RPMI8226 (cell line): ENCODE results near the gene PIK3C2A.
A peak's percentile ranks its signal among the peaks of the same experiment; 100 is the strongest.

Experiments
- DNase-seq: peaks from one replicate; pipeline ENCODE4 v3.0.0-alpha.2; 2015

The PIK3C2A gene

GRCh38 chr11:17209939-17210245 lies 2.1 kb upstream of the PIK3C2A start:
- DNase-seq, result no peak

- DNase-seq, result peak; percentile 57
Observed at GRCh38 chr11:17208257-17208999, 642 bp upstream of the PIK3C2A start.

GRCh38 chr11:17206463-17206862 lies 1.3 kb downstream of the PIK3C2A start:
- DNase-seq, result no peak

- no peak for DNase-seq
Observed at GRCh38 chr11:17197431-17197898, 10.3 kb downstream of the PIK3C2A start.

GRCh38 chr11:17188675-17189074 lies 19.1 kb downstream of the PIK3C2A start:
- DNase-seq, result no peak

- no peak for DNase-seq
Observed at GRCh38 chr11:17186932-17187692, 20.7 kb downstream of the PIK3C2A start.

- no peak for DNase-seq
Observed at GRCh38 chr11:17185938-17186337, 21.8 kb downstream of the PIK3C2A start.

GRCh38 chr11:17184882-17185587 lies 22.8 kb downstream of the PIK3C2A start:
- DNase-seq, result no peak

- no peak for DNase-seq
Observed at GRCh38 chr11:17183836-17184235, 23.9 kb downstream of the PIK3C2A start.

GRCh38 chr11:17179970-17180369 lies 27.8 kb downstream of the PIK3C2A start:
- DNase-seq, result no peak

- no peak for DNase-seq
Observed at GRCh38 chr11:17173332-17173731, 34.5 kb downstream of the PIK3C2A start.

- no peak for DNase-seq
Observed at GRCh38 chr11:17171916-17172315, 35.9 kb downstream of the PIK3C2A start.

GRCh38 chr11:17171343-17171742 lies 36.4 kb downstream of the PIK3C2A start:
- no peak for DNase-seq

- no peak for DNase-seq
Observed at GRCh38 chr11:17169876-17170275, 37.9 kb downstream of the PIK3C2A start.

- no peak for DNase-seq
Observed at GRCh38 chr11:17165247-17165890, 42.4 kb downstream of the PIK3C2A start.

- peak; percentile 14 for DNase-seq
Observed at GRCh38 chr11:17164361-17165246, 43.2 kb downstream of the PIK3C2A start.

GRCh38 chr11:17163736-17164135 lies 44.0 kb downstream of the PIK3C2A start:
- DNase-seq, result no peak

GRCh38 chr11:17163291-17163690 lies 44.5 kb downstream of the PIK3C2A start:
- no peak for DNase-seq

- no peak for DNase-seq
Observed at GRCh38 chr11:17162376-17162775, 45.4 kb downstream of the PIK3C2A start.

- peak; percentile 24 for DNase-seq
Observed at GRCh38 chr11:17161515-17161914, 46.3 kb downstream of the PIK3C2A start.

GRCh38 chr11:17159441-17159840 lies 48.3 kb downstream of the PIK3C2A start:
- no peak for DNase-seq
